Activated CD8-positive, alpha-beta T cell treated with anti-CD3 and anti-CD28 coated beads for 36 hours (primary cell): ENCODE results near the gene TMEM151B. TPM values are rescaled to one million over a fixed set of nuclear protein-coding genes. Genes with fewer than 3 reads are reported as not detected.
A peak's percentile ranks its signal among the peaks of the same experiment; 100 is the strongest.

ENCODE experiments used
- ATAC-seq: fragments of 200-7000 bp; cut with Tn5 transposase; one replicate; pipeline ENCODE4 v1.10.0; 2021; ENCODE audit warnings: mild to moderate bottlenecking, moderate library complexity
- CTCF ChIA-PET: fragments of 350-600 bp; sonication (Branson Sonifier 250); formaldehyde crosslinking; loops from one replicate; lab custom pipeline; 2021; ENCODE audit warnings: antibody characterized with exemption; lab: Charles Lee
- POLR2A ChIA-PET: fragments of 350-600 bp; sonication (Branson Sonifier 250); formaldehyde crosslinking; loops from one replicate; lab custom pipeline; 2021; ENCODE audit warnings: antibody characterized with exemption; lab: Charles Lee
- DNase-seq: peaks from one replicate; pipeline ENCODE4 v3.0.0-alpha.2; 2020
- H3K27ac Mint-ChIP-seq: one replicate; pipeline ENCODE4 v1.8.0; 2021; ENCODE audit warnings: mild to moderate bottlenecking, mixed read lengths
- H3K27me3 Mint-ChIP-seq: one replicate; pipeline ENCODE4 v1.8.0; 2021; ENCODE audit warnings: mixed read lengths
- H3K36me3 Mint-ChIP-seq: one replicate; pipeline ENCODE4 v1.8.0; 2021; ENCODE audit warnings: low read depth, mixed read lengths
- H3K4me1 Mint-ChIP-seq: one replicate; pipeline ENCODE4 v1.8.0; 2021; ENCODE audit warnings: low read depth, mixed read lengths
- H3K4me3 Mint-ChIP-seq: one replicate; pipeline ENCODE4 v1.8.0; 2021; ENCODE audit warnings: mild to moderate bottlenecking, moderate library complexity, mixed read lengths
- H3K9me3 Mint-ChIP-seq: one replicate; pipeline ENCODE4 v1.8.0; 2021; ENCODE audit warnings: mixed read lengths
- CTCF ChIP-seq: fragments of 200-600 bp; IDR thresholded peaks from one replicate; pipeline ENCODE4 v1.8.0; 2022; ENCODE audit warnings: antibody characterized with exemption, mild to moderate bottlenecking
- intact Hi-C: fragments of 100-400 bp; cut with micrococcal nuclease; formaldehyde crosslinking; loops from one replicate; pipeline ENCODE4 v1.10.0; 2022
- total RNA-seq, 2 experiments: library from RNA; stranded (reverse); gene quantifications; one replicate each; pipeline ENCODE4 v1.2.3, GENCODE V29; 2021

The TMEM151B gene
- total RNA-seq, 2 experiments from 2014 or later = 0.05 TPM; not detected in 1

- Mint-ChIP-seq H3K9me3 (no peaks in the 10 kb centered on the region), H3K27ac (no peak overlapping the region), H3K27me3 (no peaks in the 10 kb centered on the region), H3K4me1 (peaks cover 21% of the 10 kb centered on the region), H3K4me3 (no peak overlapping the region), H3K36me3 (peaks cover 24% of the 10 kb centered on the region)
- CTCF ChIA-PET = interaction anchor here (0.7 to 5.5 kb wide), 12 partner anchors 10 to 138 kb away, joined by 3 to 52 read pairs (median 6); partner anchors contain the start of genes HSP90AB1 and SLC29A1
- DNase-seq (no peak), ATAC-seq (no peak)
- intact Hi-C loops = loop anchor here (5.0 to 10.0 kb wide), 2 partner anchors 64 to 131 kb away; no protein-coding TSS in a partner anchor
- POLR2A ChIA-PET = interaction anchor here (1.0 to 7.6 kb wide), 4 partner anchors 9 to 61 kb away, joined by 3 to 64 read pairs (median 29); partner anchors contain the start of genes HSP90AB1 and SLC29A1
- TF ChIP-seq CTCF = no peak
These were observed 34.2 kb upstream of the TMEM151B start for GRCh38 chr6:44235891-44236516.

GRCh38 chr6:44237021-44237812, 33.0 kb upstream of the TMEM151B start:
- peak; percentile 85 for ATAC-seq
- peaks cover 21% of the 10 kb centered on the region for H3K4me1 Mint-ChIP-seq
- peak; percentile 85 for DNase-seq

GRCh38 chr6:44237813-44238433, 32.3 kb upstream of the TMEM151B start:
- TF ChIP-seq CTCF = peak; percentile 96
- peaks cover 21% of the 10 kb centered on the region for H3K4me1 Mint-ChIP-seq
- ChIA-PET CTCF (interaction anchor here (0.6 to 5.5 kb wide), 16 partner anchors 9 to 143 kb away, joined by 3 to 38 read pairs (median 4); partner anchors contain the start of genes HSP90AB1 and SLC29A1), POLR2A (interaction anchor here (1.0 to 5.6 kb wide), 8 partner anchors 8 to 510 kb away, joined by 3 to 54 read pairs (median 5); partner anchors contain the start of genes HSP90AB1 and SLC29A1)
- peaks cover 13% of the 10 kb centered on the region for H3K36me3 Mint-ChIP-seq
- intact Hi-C loops = loop anchor here (5.0 to 10.0 kb wide), 2 partner anchors 66 to 133 kb away; no protein-coding TSS in a partner anchor
- H3K27me3 Mint-ChIP-seq = no peaks in the 10 kb centered on the region
- peak; percentile 88 for ATAC-seq
- DNase-seq = peak; percentile 80
- H3K4me3 Mint-ChIP-seq = peak overlapping the region; percentile 76
- H3K27ac Mint-ChIP-seq = peak overlapping the region; percentile 93
- H3K9me3 Mint-ChIP-seq = no peaks in the 10 kb centered on the region

More at GRCh38 chr6:44237021-44237812, 33.0 kb upstream of the TMEM151B start:
- Mint-ChIP-seq H3K36me3 (peaks cover 16% of the 10 kb centered on the region), H3K9me3 (no peaks in the 10 kb centered on the region), H3K27me3 (no peaks in the 10 kb centered on the region), H3K27ac (peak overlapping the region; percentile 93), H3K4me3 (peak overlapping the region; percentile 76)
- TF ChIP-seq CTCF = no peak
- intact Hi-C loops = loop anchor here (5.0 to 10.0 kb wide), 2 partner anchors 65 to 132 kb away; no protein-coding TSS in a partner anchor
- POLR2A ChIA-PET = interaction anchor here (1.0 to 5.6 kb wide), 8 partner anchors 8 to 509 kb away, joined by 3 to 54 read pairs (median 5); partner anchors contain the start of genes HSP90AB1 and SLC29A1
- CTCF ChIA-PET = interaction anchor here (0.6 to 5.5 kb wide), 18 partner anchors 9 to 142 kb away, joined by 3 to 38 read pairs (median 4); partner anchors contain the start of genes HSP90AB1, MYMX and SLC29A1

GRCh38 chr6:44238687-44239350, 31.4 kb upstream of the TMEM151B start:
- intact Hi-C loops = loop anchor here (5.0 to 10.0 kb wide), 2 partner anchors 67 to 134 kb away; no protein-coding TSS in a partner anchor
- Mint-ChIP-seq H3K4me1 (peaks cover 21% of the 10 kb centered on the region), H3K27me3 (no peaks in the 10 kb centered on the region), H3K4me3 (peak overlapping the region; percentile 76), H3K27ac (no peak overlapping the region), H3K9me3 (no peaks in the 10 kb centered on the region), H3K36me3 (peaks cover 7% of the 10 kb centered on the region)
- ChIA-PET POLR2A (interaction anchor here (1.1 to 5.6 kb wide), 4 partner anchors 9 to 510 kb away, joined by 3 to 54 read pairs (median 22); partner anchors contain the start of genes HSP90AB1 and SLC29A1), CTCF (interaction anchor here (1.0 to 1.8 kb wide), 4 partner anchors 11 to 66 kb away, joined by 3 to 9 read pairs (median 4); no protein-coding TSS in a partner anchor)
- DNase-seq (no peak), ATAC-seq (no peak)
- TF ChIP-seq CTCF = no peak
